NCI-H345 treated with DMSO at 0.1 percent for 48 hours (cell line): ENCODE results near the gene MGMT.

Experiments used
- DNase-seq: peaks from one replicate; lab custom pipeline; 2025; ENCODE audit not compliant: unreplicated experiment; lab: John Stamatoyannopoulos, UW

MGMT gene

DNA sequence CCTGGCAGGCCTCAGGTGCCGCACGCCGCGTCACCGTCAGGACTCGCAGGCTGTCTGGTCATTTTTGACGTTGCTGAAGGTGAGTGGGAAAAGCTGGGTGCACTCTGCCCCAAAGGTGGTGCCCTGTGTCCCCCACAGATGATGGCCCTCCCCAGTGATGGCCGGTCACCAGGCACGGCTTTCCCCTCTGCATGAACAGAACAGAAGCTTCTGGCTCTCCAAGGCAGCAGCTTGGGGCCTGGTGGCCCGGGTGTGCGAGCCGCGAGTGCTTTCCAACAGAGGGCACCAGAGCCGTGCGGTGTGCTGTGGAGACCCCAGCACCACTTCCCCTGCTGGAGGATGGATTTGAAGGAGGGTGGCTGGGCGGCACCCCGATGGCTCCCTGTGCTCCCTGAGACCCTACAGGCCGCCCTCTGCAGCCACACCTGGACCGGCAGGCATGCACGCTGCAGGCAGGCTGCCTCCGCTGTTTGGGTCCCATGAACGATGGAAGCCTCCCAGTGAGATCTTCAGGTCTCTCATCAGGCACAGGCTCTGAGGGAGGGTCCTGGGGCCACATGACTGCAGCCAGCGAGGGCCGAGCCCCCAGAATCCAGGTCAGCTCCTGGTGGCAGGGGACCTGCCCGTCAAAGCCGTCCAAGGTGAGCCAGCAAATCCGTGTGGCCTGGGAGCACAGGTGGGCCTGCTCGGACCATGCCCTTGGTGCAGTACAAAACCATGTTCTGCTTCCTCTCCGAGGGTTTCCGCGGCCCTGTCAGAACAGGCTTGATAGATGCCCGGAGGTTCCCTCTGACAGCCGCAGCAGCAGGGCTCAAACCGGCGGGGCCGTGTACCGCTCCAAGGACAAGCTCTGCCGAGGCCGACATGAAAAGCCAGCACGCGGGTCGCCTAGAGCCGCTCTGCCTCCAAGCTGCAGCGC, 301.7 kb downstream of the MGMT start:
- DNase-seq: no peak

DNA sequence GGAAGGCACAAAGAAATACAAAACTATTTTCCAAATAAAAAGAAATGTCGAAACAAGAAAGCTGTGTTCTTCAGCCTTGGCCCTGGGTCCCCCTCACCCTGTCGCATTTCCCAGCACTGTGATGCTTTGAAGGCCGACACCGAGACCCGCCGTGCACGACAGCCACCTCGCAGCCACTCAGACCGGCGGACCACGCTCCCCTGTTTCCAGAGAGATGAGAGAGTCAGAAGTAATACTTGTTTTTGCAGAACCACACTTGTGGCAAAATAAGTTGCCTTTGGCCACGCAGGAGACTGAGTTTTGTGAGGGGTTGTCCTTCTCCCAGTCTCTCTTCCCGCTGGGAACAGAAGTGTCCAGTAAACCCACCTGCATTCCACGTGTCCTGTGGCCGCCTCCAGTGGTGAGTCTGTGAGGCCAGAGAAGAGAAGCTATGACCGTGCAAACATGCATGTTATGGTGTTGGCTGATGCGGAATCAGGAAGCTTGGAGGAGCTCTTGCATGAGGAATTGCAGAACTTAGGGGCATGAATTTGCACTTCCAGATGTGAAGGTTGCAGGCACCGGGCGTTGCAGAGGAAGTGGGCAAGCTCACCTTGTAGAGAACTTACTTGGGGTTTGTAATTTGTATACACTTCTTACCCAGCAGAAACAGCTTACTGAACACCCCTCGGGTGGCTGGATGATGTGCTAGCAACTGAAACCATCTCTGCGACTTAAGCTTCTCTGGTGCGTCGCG, 302.5 kb downstream of the MGMT start:
- no peak for DNase-seq

DNA sequence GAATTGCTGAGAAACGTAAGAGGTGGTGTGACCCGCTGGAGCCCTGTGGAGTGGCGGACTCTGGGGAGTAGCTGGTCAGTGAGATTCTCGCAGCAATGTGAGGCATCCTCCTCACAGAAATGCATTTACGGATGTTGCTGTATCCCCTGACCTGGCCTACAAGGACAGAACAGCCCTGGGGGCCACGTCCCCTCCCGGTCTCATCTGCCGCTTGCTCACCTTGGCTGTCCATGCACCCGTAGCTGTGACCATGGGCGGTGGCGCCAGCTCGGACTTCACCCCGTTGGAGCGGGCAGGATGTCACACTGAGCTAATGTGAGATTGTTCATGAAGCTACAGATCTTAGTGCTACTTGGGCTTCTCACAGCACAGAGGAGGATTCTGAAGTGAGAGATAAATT, 303.2 kb downstream of the MGMT start:
- DNase-seq: no peak

DNA sequence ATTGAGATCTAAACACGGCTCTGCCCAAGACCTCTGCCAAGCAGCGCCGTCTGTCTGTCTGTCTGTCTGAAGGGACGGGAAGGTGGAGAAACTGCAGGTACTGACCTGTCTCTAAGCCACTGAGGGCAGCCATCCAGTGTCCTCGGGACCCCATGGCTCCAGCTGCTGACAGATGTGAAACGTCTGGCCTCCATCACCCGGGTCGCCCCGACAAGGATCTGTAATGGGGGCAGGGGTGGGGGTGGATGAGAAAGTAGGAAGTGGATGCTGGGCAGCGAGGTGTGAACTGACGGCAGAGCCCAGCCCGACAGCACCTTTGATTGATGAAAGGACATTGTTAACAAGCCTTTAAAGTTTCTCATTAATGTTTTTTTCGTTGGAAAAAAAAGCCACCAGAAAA, 304.0 kb downstream of the MGMT start:
- DNase-seq: no peak

DNA sequence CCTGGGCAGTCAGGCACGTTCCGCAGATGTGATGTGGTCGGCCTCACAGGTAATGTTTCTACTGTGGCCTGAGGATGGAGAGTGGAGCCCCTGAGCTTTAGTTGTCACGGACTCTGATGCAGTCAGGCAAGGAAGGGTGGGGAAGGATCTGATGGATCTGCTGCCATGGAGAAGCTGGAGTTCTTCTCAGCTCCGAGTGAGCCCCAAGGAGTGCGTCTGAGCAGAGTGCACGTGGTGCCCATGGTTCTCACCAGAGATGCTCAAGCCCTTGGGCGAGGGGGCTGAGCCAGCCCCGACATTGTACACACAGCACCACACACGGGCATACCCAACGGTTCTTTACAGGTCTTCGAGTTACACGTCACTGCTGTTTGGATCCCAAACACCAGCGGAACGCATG, 304.5 kb downstream of the MGMT start:
- no peak for DNase-seq

DNA sequence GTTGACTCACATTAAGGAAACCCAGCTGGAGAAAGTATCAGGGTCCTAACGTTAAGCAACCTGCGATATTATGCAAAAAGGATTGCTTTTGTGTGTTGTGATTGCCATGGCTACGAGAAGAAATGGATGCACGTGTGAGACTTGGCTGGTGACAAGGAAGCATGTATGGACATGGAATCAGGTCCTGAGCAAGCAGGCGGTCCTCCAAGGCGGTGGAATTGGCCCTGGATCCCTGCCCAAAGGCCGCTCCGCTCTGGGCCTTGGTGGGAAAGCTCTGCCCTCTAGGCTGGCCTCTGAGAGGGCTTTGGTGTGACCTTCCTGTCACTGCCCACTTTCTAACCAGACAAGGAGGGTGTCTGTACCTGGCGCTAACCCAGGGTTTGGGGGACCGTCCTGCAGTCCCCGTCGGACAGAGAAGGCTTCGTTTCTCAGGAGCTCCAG, 305.0 kb downstream of the MGMT start:
- DNase-seq: no peak

DNA sequence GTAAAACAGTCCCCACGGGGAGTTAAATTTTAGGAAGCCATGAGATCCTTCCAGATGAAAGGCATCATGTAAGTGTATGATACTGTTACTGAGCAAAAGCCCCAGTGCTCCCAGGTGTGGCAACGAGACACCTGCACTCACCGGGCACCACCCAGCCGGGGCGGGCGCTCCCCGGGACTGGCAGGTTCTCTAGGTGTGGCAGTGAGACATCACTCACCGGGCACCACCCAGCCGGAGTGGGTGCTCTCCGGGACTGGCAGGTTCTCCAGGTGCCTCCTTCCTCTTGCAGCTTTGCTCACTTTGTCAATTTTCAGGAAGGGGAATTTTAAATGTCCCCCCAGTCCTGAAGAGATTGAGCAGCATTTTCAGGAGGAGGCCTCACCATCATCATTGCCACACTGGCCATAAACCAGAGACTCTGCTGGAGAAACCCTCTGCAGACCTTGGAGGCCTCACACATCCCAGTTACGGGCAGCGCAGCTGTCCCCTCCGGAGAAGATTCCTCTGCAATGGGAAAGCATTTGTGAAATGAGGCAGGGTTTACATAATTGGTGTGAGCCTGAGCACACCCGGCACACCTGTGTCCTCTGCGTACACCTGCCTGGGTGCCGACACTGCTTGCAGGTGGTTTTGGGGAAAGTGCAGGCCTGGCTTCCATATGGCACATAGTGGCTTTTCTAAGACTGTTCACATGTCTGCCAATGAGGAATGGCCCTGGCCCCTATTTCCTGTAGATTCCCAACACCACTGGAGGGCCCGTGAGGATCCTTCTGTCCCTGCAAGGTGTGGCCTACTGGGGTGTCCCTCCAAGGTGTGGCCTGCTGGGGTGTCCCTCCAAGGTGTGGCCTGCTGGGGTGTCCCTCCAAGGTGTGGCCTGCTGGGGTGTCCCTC, 305.7 kb downstream of the MGMT start:
- DNase-seq: no peak

DNA sequence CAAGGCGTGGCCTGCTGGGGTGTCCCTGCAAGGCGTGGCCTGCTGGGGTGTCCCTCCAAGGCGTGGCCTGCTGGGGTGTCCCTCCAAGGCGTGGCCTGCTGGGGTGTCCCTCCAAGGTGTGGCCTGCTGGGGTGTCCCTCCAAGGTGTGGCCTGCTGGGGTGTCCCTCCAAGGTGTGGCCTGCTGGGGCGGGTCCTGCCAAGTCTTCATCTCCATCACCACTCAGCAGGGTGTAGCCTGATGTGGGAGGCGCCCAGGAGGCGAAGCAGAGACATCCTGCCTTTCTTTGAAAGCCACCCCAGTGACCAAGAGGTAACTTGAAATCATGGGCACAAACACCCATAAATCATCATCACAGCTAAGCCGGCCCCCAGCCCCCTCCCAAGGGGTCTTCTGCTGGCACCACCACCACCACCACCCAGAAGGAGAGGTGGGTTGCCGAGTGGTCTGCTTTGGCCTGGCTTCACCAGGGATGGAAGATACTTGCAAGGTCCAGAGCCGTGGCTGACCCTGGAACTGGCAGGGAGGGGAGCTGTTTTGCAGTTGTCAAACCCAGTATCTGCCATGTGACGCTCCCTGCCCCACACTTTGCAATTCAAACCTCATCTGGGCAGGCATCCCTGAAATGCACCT, 306.4 kb downstream of the MGMT start:
- no peak for DNase-seq

DNA sequence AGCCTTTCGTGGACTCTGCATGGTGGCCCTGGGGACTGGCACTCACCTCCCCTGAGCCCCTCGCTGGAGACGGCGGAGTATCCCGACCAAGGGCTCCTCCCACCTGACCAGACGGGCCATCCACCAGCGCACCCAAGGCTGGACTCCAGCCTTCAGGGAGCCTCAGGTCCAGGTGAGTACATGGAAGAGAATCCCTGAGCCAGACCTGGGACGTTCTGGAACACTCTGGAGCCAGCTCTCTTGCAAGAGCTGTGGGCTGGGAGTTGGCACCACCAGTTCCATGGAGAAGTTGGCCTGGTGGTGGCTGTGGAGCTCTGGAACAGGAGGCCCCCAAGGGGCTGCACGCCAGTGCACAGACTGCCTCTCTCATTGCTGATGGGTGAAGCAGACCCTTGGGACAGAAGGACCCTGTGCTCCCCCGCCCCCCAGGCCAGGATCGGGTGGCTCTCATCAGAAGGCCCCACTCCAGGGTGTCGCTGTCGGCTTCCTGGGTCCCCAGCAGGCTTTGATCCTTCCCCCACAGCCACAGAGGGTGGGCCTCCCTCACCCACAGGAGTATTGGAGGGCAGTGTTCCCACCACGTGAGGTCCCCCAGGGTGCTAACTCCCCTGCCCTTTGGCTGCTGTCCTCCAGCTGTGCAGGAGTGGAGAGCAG, 307.2 kb downstream of the MGMT start:
- no peak for DNase-seq

DNA sequence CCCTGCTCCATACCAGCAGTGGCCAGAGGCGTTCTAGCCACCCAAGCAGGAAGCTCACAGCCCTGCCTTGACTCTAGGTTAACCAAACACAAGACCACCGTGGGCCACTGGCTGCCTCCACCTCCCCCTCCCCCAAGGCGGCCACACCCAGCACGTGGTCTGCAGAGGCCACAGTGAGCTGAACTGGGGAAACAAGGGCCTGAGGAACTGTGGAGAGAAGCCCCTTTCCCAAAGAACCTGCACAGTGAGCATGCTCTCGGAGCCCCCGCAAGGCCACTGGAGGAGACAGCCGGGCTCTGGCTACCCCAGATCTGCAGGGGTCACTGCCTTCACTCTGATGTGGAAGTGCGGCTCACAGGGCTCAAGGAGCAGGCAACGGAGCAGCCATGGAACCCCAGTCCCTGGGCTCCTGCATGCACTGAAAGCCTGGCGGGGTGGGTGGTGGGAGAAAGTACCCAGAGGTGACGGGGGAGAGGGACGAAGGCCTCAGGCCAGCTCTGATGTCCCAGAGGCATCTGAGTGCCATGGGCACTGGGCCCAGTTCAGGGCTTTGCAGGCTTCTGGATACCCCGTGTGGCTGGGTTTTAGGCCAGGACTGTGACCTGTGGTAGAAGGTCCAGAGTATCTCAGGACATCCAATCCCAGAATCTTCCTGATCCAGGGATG, 307.8 kb downstream of the MGMT start:
- no peak for DNase-seq

DNA sequence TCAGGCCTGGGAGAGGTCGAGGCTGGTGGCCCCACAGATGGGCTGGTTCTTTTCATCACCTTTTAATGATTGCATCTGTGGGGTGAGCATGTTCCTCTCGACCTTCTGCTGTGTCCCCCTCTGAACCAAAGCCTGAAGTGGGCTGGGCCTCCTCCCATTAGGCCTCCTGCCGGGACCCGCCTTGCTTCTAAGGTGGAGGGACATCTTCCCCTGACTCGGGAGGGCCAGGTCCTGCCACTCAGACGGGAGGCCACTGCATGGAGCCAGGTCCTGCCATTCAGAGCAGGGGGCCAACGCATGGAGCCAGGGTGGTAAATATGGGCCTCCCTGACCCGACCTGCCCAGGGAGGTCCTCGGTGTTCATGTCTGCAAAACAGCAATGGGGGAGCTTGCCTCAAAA, 308.6 kb downstream of the MGMT start:
- no peak for DNase-seq

DNA sequence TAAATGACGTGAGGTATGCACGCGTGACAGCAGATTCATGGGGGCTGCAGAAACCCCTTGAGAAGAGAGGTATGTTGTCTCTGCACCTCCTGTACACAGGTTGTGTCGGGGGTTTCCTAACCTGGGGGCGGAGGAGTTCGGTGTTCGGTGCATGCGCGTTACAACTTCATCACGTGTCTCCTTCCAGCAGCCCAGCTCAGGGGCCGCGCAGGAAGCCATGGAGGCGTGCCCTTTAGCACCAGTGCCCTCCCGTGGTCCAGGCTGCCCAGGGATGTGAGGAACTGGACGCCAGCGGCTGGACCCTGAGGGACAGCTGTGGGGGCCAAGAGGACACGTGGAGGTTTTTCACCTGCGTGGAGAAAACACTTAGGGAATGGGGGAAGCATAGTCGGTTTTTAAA, 310.6 kb downstream of the MGMT start:
- DNase-seq: no peak

DNA sequence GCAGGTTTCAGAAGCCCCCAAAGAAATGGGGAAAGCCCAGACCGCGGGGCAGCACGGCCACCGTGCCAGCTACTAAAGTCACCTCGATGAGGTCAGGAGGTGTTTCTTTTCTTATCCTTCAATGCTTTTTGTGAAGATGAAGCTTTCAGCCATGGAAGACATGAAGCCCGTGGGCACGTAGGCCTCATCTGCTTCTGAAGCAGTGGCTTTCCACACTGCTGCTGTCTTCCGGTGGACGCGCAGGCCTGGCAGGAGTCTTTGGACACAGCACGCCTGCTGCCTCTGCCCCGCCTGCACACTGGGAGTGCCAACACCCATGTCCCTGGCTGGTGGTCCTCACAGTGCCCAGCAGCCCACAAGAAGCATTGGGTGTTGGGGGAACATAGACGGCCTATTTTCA, 311.5 kb downstream of the MGMT start:
- no peak for DNase-seq

DNA sequence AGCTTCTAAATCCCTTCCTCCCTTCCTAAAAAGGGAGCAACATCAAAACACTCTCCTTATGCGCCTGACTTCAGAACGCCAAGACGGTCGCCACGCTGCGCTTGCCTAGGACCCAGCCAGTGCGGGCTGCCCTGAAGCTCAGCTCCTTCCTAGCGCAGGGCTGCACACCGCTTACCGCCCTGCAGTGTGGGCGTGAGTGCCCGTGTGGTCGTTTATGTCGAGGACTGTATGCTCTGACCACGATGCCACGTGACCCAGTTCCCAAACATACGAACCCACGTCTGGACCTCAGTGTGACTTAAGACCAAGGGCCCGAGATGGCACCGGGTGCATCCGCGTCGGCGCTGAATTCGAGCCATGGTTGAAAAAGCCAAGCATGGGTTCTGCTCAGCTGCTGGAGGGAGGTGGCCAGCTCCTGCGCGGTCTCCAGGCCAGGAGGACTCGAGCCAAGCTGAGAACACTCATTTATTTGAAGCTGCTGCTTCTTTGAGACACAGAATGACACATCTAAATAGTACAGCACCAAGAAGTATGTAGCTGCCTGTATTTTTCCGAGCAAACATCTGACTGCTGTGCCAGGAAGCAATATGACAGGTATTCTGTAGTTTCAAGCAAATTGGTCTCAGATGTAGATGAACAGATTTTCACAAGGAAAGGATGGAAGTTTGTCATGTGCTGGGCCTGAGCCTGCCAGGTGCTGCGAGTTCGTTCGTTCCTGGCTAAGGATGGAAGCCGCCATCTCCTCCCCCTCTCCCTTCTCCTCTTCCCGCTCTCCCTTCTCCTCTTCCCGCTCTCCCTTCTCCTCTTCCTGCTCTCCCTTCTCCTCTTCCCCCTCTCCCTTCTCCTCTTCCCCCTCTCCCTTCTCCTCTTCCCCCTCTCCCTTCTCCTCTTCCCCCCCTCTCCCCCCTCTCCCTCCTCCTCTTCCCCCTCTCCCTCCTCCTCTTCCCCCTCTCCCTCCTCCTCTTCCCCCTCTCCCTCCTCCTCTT, 312.4 kb downstream of the MGMT start:
- no peak for DNase-seq

DNA sequence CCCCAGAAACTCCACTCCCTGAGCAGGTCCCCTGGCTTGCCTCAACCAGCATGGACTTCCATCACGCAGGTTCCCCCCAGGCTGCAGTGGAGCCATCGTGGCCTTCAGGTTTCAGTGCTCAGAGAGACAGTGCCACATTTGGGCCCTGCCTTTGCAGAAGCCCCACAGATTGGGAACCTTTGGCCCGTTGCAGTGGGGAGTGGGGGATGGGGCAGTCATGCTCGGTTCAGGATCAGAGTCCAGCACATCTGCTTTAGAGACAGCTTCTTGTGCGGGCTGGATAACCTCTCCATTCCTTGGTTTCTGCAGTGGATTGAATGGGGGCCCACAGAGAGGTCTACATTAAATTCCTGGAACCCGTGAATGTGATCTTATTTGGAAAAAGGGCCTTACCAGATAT, 313.2 kb downstream of the MGMT start:
- DNase-seq: no peak

DNA sequence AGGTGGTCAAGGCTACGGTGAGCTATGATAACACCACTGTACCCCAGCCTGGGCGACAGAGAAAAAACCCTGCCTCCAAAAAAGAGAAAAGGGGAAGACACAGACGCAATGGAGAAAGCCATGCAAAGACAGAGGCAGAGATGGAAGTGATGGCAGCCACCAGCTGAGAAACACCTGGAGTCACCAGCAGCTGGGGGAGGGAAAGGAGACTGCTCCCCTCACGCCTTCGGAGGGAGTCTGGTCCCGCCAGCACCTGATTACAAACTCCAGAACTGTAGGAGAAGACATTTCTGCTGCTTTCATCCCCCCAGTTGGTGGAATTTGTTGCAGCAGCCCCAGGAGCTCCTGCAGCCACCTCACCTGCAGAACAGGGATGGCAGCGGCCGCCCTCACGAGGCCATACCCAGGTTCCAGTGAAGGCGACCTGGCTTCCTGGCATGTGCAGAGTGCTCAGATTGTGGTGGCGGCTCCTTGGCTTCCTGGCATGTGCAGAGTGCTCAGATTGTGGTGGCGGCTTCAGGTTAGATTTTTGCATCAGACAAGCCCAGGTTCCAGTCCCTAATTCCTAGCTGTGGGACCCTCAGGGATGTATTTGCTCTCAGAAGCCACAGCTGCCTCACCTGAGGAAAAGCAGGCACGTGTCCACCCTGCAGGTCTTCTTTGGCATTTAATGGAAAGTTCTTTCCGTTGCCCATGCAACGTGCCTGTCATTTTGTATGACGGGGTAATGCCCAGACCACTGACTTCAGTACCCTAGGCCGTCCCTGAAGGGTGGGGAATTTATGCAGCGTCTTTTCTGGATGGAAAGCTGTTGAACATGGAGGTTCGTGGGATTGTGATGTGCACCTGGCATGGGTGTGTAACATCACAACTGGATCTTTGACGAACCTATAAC, 314.1 kb downstream of the MGMT start:
- DNase-seq: no peak

DNA sequence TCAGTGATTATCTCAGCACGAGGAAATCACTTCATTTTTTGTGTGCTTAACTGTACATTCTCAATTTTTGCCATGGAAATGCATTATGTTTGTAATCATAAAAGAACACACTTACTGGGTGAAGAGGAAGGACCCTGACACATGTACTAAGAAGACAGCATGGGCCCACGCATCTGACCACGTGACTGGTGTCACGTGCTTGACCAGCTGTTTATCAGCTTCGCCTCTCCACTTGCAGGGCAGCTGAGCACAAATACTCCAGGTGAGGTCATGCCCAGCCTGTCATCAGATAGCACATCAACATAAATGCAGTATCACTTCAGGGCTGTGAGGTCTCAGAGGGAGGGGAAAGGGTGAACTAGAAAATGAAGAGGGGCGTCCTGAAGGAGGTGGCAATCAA, 317.2 kb downstream of the MGMT start:
- DNase-seq: no peak

DNA sequence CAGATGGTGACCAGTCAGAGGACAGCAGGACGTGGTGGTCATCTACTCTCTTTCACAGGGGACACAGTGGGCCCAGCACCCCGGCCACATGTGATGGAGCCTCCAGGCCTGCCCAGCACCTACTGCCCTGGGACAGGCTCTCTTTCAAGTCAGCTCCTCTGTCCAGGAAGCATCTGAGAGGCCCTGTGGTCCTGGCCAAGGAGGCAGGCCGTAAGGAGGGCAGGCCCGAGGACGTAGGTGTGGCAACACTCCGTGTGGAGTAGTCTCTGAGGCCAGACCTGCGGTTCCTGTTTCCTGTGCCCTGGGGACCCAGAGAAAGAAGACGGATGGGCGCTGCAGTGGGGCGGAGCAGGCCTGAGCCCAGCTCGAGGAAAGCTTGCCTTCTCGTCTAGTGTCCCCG, 317.9 kb downstream of the MGMT start:
- DNase-seq: no peak
